IMR-90 (cell line): ENCODE measurements around the gene GRIK1. TPM values are rescaled to one million over a fixed set of nuclear protein-coding genes. Genes with fewer than 3 reads are reported as not detected.

Experiments
- ATAC-seq: fragments of 200-7000 bp; cut with Tn5 transposase; 2 replicates; pipeline ENCODE4 v1.9.1; 2020; ENCODE audit warnings: low read depth, mild to moderate bottlenecking, moderate library complexity
- BruUV-seq: library from RNA; stranded (reverse); fragments of 400-500 nt; replicated peaks from 2 replicates; lab custom pipeline; 2021; lab: Mats Ljungman, UMichigan
- CTCF ChIA-PET: fragments of 300-600 bp; formaldehyde crosslinking; extraction: SDS; loops from one replicate; lab custom pipeline; 2021; ENCODE audit warnings: antibody characterized with exemption; lab: Yijun Ruan, JAX
- POLR2A ChIA-PET: fragments of 300-600 bp; sonication (Branson Sonifier 250); formaldehyde crosslinking; loops from one replicate; lab custom pipeline; 2022; ENCODE audit warnings: antibody characterized with exemption; ENCODE audit not compliant: unreplicated experiment; lab: Charles Lee
- DNase-seq: peaks from one replicate; pipeline ENCODE4 v3.0.0; 2013
- H2AFZ ChIP-seq: replicated peaks from 2 replicates; pipeline ENCODE3; 2013; ENCODE audit warnings: low read length, mild to moderate bottlenecking; ENCODE audit not compliant: poor library complexity
- H2AK5ac ChIP-seq: 2 replicates; pipeline ENCODE4 v1.6.1; 2013; ENCODE audit warnings: low read depth, low read length, inconsistent platforms
- H2AK9ac ChIP-seq: replicated peaks from 2 replicates; pipeline ENCODE3; 2013; ENCODE audit warnings: mild to moderate bottlenecking, low read depth, low read length, moderate library complexity; ENCODE audit not compliant: poor library complexity
- H2BK120ac ChIP-seq: 2 replicates; pipeline ENCODE4 v1.6.1; 2013; ENCODE audit warnings: low read depth, low read length, inconsistent platforms
- H2BK15ac ChIP-seq: 3 replicates; pipeline ENCODE4 v1.6.1; 2013; ENCODE audit warnings: low read depth, low read length, inconsistent platforms
- H2BK20ac ChIP-seq: 2 replicates; pipeline ENCODE4 v1.6.1; 2013; ENCODE audit warnings: low read depth, mild to moderate bottlenecking, inconsistent platforms, low read length, moderate library complexity
- H2BK5ac ChIP-seq: 2 replicates; pipeline ENCODE4 v1.6.1; 2013; ENCODE audit warnings: mild to moderate bottlenecking, low read depth, low read length, inconsistent platforms; ENCODE audit not compliant: poor library complexity, severe bottlenecking
- H3K14ac ChIP-seq: replicated peaks from 2 replicates; pipeline ENCODE4 v1.6.1; 2013; ENCODE audit warnings: low read depth, low read length, inconsistent platforms
- H3K18ac ChIP-seq: 2 replicates; pipeline ENCODE4 v1.6.1; 2013; ENCODE audit warnings: low read depth, low read length, control low read depth
- H3K23ac ChIP-seq: 2 replicates; pipeline ENCODE4 v1.6.1; 2013; ENCODE audit warnings: low read depth, low read length, inconsistent platforms
- H3K27ac ChIP-seq: 2 replicates; pipeline ENCODE4 v1.5.1; 2013; ENCODE audit warnings: mild to moderate bottlenecking, control low read depth, low read length; ENCODE audit not compliant: insufficient read depth
- H3K27me3 ChIP-seq: 2 replicates; pipeline ENCODE4 v1.6.1; 2013; ENCODE audit warnings: low read length; ENCODE audit not compliant: control insufficient read depth, insufficient read depth
- H3K36me3 ChIP-seq: 2 replicates; pipeline ENCODE4 v1.6.1; 2013; ENCODE audit warnings: low read length, mixed read lengths; ENCODE audit not compliant: control insufficient read depth, insufficient read depth
- H3K4ac ChIP-seq: 2 replicates; pipeline ENCODE4 v1.6.1; 2013; ENCODE audit warnings: low read depth, low read length, inconsistent platforms
- H3K4me1 ChIP-seq: 2 replicates; pipeline ENCODE4 v1.6.1; 2013; ENCODE audit warnings: low read length, mixed read lengths; ENCODE audit not compliant: control insufficient read depth, insufficient read depth
- H3K4me2 ChIP-seq: 2 replicates; pipeline ENCODE4 v1.6.1; 2013; ENCODE audit warnings: low read depth, mild to moderate bottlenecking, control low read depth, low read length, moderate library complexity
- H3K4me3 ChIP-seq: 2 replicates; pipeline ENCODE4 v1.5.1; 2013; ENCODE audit warnings: low read depth, mild to moderate bottlenecking, control low read depth, low read length, moderate library complexity; ENCODE audit not compliant: insufficient read depth
- H3K56ac ChIP-seq: 2 replicates; pipeline ENCODE4 v1.6.1; 2013; ENCODE audit warnings: low read length, inconsistent platforms; ENCODE audit not compliant: insufficient read depth; ENCODE audit errors: extremely low read depth
- H3K79me1 ChIP-seq, 2 experiments: 2 replicates each; pipeline ENCODE4 v1.6.1; 2013; ENCODE audit warnings: low read length in 2 of 2, inconsistent platforms in 1 of 2, low read depth in 1 of 2
- H3K9ac ChIP-seq: 2 replicates; pipeline ENCODE4 v1.6.1; 2013; ENCODE audit warnings: low read depth, low read length, control low read depth
- H3K9me1 ChIP-seq: 2 replicates; pipeline ENCODE4 v1.6.1; 2013; ENCODE audit warnings: low read length, inconsistent platforms; ENCODE audit not compliant: insufficient read depth
- H3K9me3 ChIP-seq: 2 replicates; pipeline ENCODE4 v1.6.1; 2013; ENCODE audit warnings: low read length; ENCODE audit not compliant: control insufficient read depth, insufficient read depth
- H4K20me1 ChIP-seq: 2 replicates; pipeline ENCODE4 v1.6.1; 2013; ENCODE audit warnings: low read length, inconsistent platforms; ENCODE audit not compliant: insufficient read depth
- H4K5ac ChIP-seq: 2 replicates; pipeline ENCODE4 v1.6.1; 2013; ENCODE audit warnings: mild to moderate bottlenecking, low read depth, low read length, control low read depth
- H4K8ac ChIP-seq, 2 experiments: 2 replicates each; pipeline ENCODE4 v1.6.1; 2013; ENCODE audit warnings: low read depth in 2 of 2, low read length in 2 of 2, control low read depth in 1 of 2, inconsistent platforms in 1 of 2
- H4K91ac ChIP-seq: 2 replicates; pipeline ENCODE4 v1.6.1; 2013; ENCODE audit warnings: low read depth, low read length, inconsistent platforms; ENCODE audit not compliant: insufficient read depth
- MAFK ChIP-seq: IDR thresholded peaks from 2 replicates; pipeline ENCODE4 v1.6.1; 2012; ENCODE audit warnings: low read depth, low read length, improper control_type of control experiment
- WGBS, 2 experiments: methylation state at CpG; one replicate each; pipeline versions ENCODE4 v1.1.5 to v1.1.7; 2013; ENCODE audit warnings: missing lambda C conversion rate in 2 of 2; ENCODE audit not compliant: insufficient read length in 1 of 2; ENCODE audit errors: extremely low coverage in 2 of 2; 5-methylcytosine and 5-hydroxymethylcytosine counted together
- dilution Hi-C: fragments of 300-500 bp; cut with HindIII; formaldehyde crosslinking; loops from one replicate; pipeline ENCODE4 v1.14.3; 2018; ENCODE audit warnings: low sequenced_read_pairs; ENCODE audit not compliant: unreplicated experiment
- in situ Hi-C: fragments of 300-500 bp; cut with MboI; formaldehyde crosslinking; loops from 3 replicates; pipeline ENCODE4 v1.14.3; 2019; ENCODE audit warnings: low sequenced_read_pairs, inconsistent platforms, mixed read lengths
- intact Hi-C: fragments of 100-400 bp; cut with micrococcal nuclease; formaldehyde crosslinking; loops from 2 replicates; pipeline ENCODE4 v1.10.0; 2022
- polyA plus RNA-seq, 3 experiments: library from polyadenylated mRNA; depleted of rRNA; stranded (reverse); fragments of >200 nt; gene quantifications; 2 replicates each; pipeline ENCODE4 v1.2.3, GENCODE V29; 2012; ENCODE audit warnings: low replicate concordance in 1 of 3
- total RNA-seq: library from RNA; depleted of rRNA; stranded (reverse); fragments of >200 nt; gene quantifications from 2 replicates; pipeline ENCODE4 v1.2.3, GENCODE V29; 2012

GRIK1 gene
- total and polyA plus RNA-seq, 2 of the 4 experiments (the other 2 are of a cell fraction), result not detected

DNA sequence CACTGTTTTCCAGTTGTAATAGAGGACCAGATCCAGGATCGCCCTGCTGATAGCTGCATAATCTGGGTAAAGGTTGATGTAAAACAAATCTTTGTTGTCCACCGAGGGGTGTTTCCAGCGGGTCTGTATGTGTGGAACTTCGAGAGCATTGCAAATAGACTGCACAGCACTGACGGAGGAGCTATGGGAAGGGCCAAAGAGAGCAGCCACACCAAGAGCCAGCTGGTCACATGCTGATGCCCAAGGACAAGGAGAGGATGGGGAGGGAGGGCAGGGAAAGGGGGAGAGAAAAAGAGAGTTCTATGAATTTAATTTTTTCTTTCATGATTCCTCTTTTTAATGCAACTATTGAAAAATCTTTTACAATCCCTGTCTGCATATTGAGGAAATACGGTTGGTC is 250.0 kb downstream of the GRIK1 start:
- no peak for DNase-seq
- dilution Hi-C loops (no loop called here), intact Hi-C loops (no loop called here), in situ Hi-C loops (no loop called here)
- Histone ChIP-seq H4K8ac (no peak overlapping the region), H3K9me3 (no peaks in the 10 kb centered on the region), H4K5ac (no peak overlapping the region), H3K23ac (no peak overlapping the region), H3K79me1 (no peaks in the 10 kb centered on the region), H3K36me3 (no peaks in the 10 kb centered on the region), H3K27me3 (no peaks in the 10 kb centered on the region), H2BK20ac (no peak overlapping the region), H2AK9ac (no peak overlapping the region), H3K56ac (no peak overlapping the region), H2BK15ac (no peak overlapping the region), H3K4me2 (no peak overlapping the region), H3K4me3 (no peak overlapping the region), H2AK5ac (no peak overlapping the region), H3K9ac (no peak overlapping the region), H4K20me1 (no peaks in the 10 kb centered on the region), H3K9me1 (no peaks in the 10 kb centered on the region), H3K18ac (no peak overlapping the region), H3K4me1 (no peaks in the 10 kb centered on the region), H3K4ac (no peak overlapping the region), H2BK5ac (no peak overlapping the region), H2BK120ac (no peak overlapping the region), H2AFZ (no peak overlapping the region), H3K27ac (no peak overlapping the region), H4K91ac (no peak overlapping the region), H3K14ac (no peak overlapping the region)
- BruUV-seq, result no TSS peak
- ATAC-seq, result no peak
- POLR2A ChIA-PET, result no interaction called here
- 59% methylated on average over 4 of the region's 6 CpGs; no CpG with 5 or more reads in 1 of the 2 experiments for WGBS, 2 experiments
- no peak for TF ChIP-seq MAFK
- CTCF ChIA-PET, result interaction anchor here (1.0 kb wide), 1 partner anchor 11 kb away, joined by 3 read pairs; no protein-coding TSS in a partner anchor
